HG02973 (cell line): ENCODE measurements around the gene EXOC6B.

Source experiments
- ATAC-seq: cut with Tn5 transposase; IDR thresholded peaks from one replicate; pipeline ENCODE4 v1.9.1; 2021; ENCODE audit warnings: moderate library complexity; ENCODE audit not compliant: unreplicated experiment

EXOC6B gene

GRCh38 chr2:72793798-72794440 is 31.9 kb downstream of the EXOC6B start:
- ATAC-seq, result no peak

DNA sequence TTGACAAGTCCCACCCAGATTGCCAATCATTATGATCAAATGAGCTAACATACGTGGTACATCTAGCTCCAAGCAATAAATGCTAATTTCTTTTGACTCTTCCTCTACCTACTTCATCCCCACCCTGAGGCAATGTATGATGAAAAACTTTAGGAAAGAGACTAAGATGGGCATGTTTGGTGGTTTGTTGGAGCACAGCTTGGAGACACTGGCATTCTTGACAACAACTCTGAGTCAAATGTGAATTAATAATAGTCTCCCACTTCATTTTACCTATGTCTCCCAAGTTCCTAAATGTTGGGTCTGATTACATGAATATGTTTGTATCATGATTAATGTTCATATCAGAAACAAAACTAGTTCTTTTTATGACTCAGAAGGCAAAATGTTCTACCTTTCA is 36.6 kb downstream of the EXOC6B start:
- ATAC-seq, result no peak

- ATAC-seq, result no peak
Measured at GRCh38 chr2:72788756-72789155, 37.1 kb downstream of the EXOC6B start.

- ATAC-seq, result no peak
Measured at GRCh38 chr2:72785517-72785916, 40.3 kb downstream of the EXOC6B start.

- no peak for ATAC-seq
Measured at GRCh38 chr2:72782520-72782919, 43.3 kb downstream of the EXOC6B start.

- ATAC-seq, result no peak
Measured at GRCh38 chr2:72781480-72781879, 44.4 kb downstream of the EXOC6B start.

GRCh38 chr2:72780477-72780876 is 45.4 kb downstream of the EXOC6B start:
- no peak for ATAC-seq

- no peak for ATAC-seq
Measured at GRCh38 chr2:72779495-72779894, 46.3 kb downstream of the EXOC6B start.

- ATAC-seq, result no peak
Measured at GRCh38 chr2:72778410-72778809, 47.4 kb downstream of the EXOC6B start.

DNA sequence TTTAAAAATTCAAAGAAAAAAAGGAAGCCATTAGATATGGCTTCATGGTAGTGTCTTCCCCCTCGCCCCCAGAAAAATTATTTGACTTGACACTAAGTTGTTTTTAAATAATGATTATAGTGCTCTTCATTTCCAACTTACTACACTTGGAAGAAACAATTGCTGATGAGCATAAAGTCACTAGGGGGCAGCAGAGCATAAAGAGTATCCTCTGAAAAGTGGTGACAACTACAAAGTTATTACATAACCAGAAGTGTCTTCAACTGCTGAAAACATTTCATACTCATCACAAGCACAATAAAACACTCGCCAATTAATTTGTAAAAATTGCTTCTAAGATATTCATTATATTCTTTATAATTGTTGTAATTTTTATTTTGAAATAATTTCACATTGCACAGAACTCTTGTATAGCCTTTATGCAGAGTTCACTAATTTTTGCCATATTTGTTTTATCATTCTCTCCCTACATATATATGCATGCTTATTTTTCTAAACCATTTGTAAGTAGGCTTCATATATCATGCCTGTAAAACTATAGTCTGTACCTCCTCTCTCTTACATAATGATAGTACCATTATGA is 54.9 kb downstream of the EXOC6B start:
- no peak for ATAC-seq

- no peak for ATAC-seq
Measured at GRCh38 chr2:72765997-72766609, 59.7 kb downstream of the EXOC6B start.

DNA sequence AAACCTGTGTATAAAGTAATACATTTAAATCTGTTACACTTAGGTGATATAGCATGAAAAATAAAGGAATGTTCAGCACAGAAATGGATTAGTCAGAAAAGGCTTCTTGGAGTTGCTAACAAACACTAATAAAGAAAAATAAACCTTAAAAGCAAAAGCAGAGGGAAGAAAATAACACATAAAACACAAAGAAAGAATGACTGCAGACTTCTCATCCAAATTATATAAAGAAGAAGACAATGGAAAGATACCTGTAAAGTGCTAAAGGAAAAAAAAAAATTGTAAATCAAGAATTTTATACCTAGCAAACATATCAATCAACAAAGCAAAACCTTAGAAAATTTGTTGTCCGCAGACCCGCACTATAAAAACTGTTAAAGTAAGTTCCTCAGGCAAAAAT is 63.6 kb downstream of the EXOC6B start:
- ATAC-seq, result no peak

DNA sequence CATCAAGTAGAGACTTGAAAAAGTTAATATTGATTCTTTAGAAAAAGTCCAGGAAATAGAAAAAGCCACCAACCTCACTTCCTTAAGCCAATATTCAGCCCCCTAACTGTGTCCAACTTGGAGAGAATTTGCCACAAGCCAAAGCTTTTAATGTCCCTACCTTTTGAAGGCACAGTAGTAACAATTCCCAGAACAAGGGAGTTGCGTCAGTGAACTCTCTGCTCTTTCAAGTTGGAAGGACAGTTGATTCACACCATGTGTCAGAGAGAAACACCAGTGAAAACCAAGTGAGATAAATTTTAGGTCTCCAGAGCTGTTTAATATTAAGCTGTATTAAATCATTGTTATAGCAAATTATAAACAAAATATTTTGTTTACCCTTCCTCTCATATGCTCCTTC is 66.1 kb downstream of the EXOC6B start:
- no peak for ATAC-seq

- ATAC-seq, result no peak
Measured at GRCh38 chr2:72757177-72757775, 68.6 kb downstream of the EXOC6B start.

DNA sequence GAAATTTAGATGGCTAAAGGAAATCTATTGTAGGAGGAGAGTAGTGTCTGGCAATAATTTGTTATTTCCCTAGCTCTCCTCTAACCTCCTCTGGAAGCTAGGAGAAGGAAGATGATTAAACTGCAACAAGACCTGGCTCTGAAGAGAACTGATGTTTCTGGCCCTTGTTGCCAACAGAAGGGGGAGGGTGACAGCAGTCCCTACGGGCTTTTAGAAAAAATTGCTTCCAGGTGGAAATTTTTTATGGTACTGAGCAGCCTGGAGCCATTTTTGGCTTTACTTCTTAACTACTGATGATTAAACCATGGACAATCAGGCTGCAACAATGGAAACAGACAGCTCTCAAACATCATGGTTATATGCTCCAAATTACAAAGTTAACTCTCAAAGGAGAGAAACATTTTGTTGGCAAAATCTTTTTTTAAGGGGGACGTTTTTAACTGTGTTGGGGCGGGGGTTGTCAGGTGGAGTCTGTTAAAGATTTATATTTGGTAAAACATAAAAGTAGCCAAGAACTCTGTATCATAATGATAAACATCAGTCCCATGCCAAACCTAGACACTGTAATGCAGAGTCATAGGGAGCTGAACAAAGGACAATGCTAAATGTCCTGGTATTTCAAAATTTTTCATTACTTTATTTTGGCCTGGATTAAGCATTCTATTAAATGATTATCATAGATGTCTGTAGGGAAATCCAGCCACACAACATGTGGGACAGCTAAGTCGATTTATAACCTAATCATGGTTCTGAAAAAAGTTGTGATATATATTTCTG is 70.0 kb downstream of the EXOC6B start:
- ATAC-seq, result no peak

GRCh38 chr2:72754628-72755320 is 71.1 kb downstream of the EXOC6B start:
- no peak for ATAC-seq

GRCh38 chr2:72750977-72751639 is 74.7 kb downstream of the EXOC6B start:
- ATAC-seq, result no peak

DNA sequence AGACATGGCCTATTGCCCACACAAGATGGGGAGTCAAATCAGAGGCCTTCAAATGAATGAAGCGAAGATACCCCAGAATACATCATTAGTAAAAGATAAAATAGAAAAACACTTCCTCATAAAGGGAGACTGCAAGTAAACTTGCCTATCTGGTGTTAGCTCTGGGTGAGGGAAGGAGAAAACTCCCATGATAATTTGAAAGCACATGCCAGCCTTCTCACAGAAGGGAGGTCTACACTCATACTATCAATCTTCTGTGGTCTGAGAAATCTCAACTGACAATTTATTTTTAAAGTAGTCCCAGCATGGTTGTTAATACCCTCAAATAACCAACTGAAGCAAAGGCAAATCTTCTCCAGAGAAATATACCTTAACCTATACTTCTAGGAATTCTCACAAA is 75.4 kb downstream of the EXOC6B start:
- ATAC-seq, result no peak

- ATAC-seq, result no peak
Measured at GRCh38 chr2:72747344-72747743, 78.5 kb downstream of the EXOC6B start.

DNA sequence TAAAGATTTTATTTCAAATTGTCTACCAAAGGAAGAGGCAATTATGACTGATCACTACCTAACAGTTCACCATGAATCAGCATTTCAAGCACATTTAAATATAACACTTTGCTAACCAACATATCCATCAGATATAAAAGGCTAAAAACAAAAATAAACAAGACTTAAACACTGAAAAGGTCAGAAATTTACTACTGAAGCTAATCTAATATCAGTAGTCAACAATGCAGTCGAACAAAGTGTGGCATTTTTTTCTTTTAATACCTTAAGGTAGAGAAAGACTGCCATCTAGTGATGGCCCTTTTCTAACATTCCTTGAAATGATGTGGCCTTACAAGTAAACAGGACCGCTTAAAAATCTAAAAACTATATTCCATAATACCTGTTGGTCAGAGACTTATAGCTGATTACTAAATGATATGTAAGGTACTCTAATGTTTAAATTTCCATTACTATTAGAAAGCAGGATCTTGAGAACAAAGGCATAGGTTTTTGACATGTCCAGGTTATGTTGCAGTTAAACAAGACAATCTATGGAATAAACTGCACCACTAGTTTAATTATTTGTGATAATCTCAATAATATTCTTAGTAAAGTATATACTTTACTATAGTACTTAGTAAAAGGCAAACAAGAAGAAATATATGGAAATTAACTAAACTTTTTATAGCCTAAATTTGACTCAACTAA is 80.0 kb downstream of the EXOC6B start:
- no peak for ATAC-seq
